Measurements from ENCODE around the gene BANP.

- no peak for TF ChIP-seq ZNF530 (tag by site-specific recombination; IDR thresholded peaks at IDR 0.05; ENCODE audit: low read depth)
- TF ChIP-seq HIC1 (tag by site-specific recombination; IDR thresholded peaks at IDR 0.05), result no peak
- TF ChIP-seq, protein P1, sequence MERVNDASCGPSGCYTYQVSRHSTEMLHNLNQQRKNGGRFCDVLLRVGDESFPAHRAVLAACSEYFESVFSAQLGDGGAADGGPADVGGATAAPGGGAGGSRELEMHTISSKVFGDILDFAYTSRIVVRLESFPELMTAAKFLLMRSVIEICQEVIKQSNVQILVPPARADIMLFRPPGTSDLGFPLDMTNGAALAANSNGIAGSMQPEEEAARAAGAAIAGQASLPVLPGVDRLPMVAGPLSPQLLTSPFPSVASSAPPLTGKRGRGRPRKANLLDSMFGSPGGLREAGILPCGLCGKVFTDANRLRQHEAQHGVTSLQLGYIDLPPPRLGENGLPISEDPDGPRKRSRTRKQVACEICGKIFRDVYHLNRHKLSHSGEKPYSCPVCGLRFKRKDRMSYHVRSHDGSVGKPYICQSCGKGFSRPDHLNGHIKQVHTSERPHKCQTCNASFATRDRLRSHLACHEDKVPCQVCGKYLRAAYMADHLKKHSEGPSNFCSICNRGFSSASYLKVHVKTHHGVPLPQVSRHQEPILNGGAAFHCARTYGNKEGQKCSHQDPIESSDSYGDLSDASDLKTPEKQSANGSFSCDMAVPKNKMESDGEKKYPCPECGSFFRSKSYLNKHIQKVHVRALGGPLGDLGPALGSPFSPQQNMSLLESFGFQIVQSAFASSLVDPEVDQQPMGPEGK (tag by site-specific recombination; IDR thresholded peaks at IDR 0.05), result no peak
- TF ChIP-seq, protein P2, sequence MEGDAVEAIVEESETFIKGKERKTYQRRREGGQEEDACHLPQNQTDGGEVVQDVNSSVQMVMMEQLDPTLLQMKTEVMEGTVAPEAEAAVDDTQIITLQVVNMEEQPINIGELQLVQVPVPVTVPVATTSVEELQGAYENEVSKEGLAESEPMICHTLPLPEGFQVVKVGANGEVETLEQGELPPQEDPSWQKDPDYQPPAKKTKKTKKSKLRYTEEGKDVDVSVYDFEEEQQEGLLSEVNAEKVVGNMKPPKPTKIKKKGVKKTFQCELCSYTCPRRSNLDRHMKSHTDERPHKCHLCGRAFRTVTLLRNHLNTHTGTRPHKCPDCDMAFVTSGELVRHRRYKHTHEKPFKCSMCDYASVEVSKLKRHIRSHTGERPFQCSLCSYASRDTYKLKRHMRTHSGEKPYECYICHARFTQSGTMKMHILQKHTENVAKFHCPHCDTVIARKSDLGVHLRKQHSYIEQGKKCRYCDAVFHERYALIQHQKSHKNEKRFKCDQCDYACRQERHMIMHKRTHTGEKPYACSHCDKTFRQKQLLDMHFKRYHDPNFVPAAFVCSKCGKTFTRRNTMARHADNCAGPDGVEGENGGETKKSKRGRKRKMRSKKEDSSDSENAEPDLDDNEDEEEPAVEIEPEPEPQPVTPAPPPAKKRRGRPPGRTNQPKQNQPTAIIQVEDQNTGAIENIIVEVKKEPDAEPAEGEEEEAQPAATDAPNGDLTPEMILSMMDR (tag by site-specific recombination; IDR thresholded peaks at IDR 0.05), result no peak
- TF ChIP-seq, protein P3, sequence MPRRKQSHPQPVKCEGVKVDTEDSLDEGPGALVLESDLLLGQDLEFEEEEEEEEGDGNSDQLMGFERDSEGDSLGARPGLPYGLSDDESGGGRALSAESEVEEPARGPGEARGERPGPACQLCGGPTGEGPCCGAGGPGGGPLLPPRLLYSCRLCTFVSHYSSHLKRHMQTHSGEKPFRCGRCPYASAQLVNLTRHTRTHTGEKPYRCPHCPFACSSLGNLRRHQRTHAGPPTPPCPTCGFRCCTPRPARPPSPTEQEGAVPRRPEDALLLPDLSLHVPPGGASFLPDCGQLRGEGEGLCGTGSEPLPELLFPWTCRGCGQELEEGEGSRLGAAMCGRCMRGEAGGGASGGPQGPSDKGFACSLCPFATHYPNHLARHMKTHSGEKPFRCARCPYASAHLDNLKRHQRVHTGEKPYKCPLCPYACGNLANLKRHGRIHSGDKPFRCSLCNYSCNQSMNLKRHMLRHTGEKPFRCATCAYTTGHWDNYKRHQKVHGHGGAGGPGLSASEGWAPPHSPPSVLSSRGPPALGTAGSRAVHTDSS (tag by site-specific recombination; IDR thresholded peaks at IDR 0.05), result no peak
- no peak for TF ChIP-seq ZNF529 (tag by site-specific recombination; IDR thresholded peaks at IDR 0.05; ENCODE audit: insufficient replicate concordance)
- no peak for TF ChIP-seq SETDB1 (IDR thresholded peaks at IDR 0.05; ENCODE audit: insufficient read length, low read length)
- no peak for TF ChIP-seq ZNF214 (tag by site-specific recombination; IDR thresholded peaks at IDR 0.05; ENCODE audit: borderline replicate concordance)
- no peak for TF ChIP-seq ZBTB49 (tag by site-specific recombination; IDR thresholded peaks at IDR 0.05; ENCODE audit: low read depth)
- TF ChIP-seq, protein P4, sequence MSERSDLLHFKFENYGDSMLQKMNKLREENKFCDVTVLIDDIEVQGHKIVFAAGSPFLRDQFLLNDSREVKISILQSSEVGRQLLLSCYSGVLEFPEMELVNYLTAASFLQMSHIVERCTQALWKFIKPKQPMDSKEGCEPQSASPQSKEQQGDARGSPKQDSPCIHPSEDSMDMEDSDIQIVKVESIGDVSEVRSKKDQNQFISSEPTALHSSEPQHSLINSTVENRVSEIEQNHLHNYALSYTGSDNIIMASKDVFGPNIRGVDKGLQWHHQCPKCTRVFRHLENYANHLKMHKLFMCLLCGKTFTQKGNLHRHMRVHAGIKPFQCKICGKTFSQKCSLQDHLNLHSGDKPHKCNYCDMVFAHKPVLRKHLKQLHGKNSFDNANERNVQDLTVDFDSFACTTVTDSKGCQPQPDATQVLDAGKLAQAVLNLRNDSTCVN (tag by site-specific recombination; optimal IDR thresholded peaks at IDR 0.05), result no peak
Observed at GRCh38 chr16:87949071-87949744, 2.0 kb upstream of the BANP start.
